Midbrain (tissue), 1 donor: ENCODE data around the gene AHI1.
A peak's percentile ranks its signal among the peaks of the same experiment; 100 is the strongest.

Experiments
- DNase-seq: peaks from one replicate; lab custom pipeline; 2025; lab: John Stamatoyannopoulos, UW

Gene AHI1

GRCh38 chr6:135497412-135498184, at the start of gene AHI1:
TSS of gene AHI1 (minus strand) at chr6:135497740. CDS start at chr6:135492237, 5,503 bp downstream.
- peak; percentile 93 for DNase-seq

- peak; percentile 9 for DNase-seq
Measured at GRCh38 chr6:135546680-135547418, 49.3 kb upstream of the AHI1 start.

- no peak for DNase-seq
Measured at GRCh38 chr6:135546206-135546605, 48.7 kb upstream of the AHI1 start.

DNA sequence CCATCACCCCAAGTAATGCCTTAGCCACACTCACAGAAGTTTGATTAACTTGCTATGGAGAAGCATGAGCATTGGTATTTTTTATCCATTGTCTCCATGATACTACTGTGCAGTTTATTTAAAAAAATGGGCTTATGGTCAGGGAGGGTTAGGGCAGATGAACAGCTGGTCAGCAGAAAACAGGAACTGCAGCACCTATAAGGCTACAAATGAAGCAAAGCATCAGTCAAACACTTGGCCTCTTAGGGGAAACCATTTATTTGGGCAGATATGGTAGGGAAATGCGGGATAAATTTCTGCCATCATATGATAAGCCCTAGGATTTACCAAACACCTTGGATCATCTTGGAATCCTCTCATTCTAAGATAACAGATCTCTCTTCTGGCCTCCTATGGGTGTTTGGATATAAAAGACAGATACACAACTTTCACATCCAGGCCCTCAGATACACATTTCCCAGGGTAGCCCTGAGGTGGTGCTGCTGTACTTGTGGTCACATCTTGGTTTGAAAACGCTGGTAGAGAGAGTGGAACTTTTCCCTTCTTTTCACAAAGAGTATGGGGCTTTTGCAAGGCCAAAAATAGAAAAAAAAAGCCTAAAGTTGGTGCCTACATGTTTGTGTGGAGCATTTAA, 42.8 kb upstream of the AHI1 start:
- DNase-seq = peak; percentile 1

- DNase-seq = no peak
Measured at GRCh38 chr6:135537741-135538301, 40.3 kb upstream of the AHI1 start.

DNA sequence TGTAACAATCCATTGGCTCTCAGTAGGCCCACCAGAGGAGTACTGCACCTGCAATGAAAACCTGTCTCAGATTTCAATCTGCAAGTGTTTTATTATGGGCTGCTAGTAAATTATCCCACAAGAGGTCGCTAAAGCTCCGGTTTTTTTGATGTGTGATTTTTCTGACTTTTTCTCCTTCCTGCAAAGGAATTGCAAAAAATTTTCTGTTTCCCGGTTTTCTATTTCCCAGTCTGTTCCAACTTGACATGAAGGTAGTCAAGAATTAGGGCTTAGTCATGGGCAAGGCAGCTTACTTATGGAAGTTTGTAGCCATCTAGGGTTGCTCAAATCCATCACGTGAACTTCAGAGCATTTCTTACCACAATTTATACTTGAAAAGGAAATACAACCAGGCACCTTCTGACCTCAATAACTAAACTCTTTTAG, 38.5 kb upstream of the AHI1 start:
- peak; percentile 62 for DNase-seq

DNA sequence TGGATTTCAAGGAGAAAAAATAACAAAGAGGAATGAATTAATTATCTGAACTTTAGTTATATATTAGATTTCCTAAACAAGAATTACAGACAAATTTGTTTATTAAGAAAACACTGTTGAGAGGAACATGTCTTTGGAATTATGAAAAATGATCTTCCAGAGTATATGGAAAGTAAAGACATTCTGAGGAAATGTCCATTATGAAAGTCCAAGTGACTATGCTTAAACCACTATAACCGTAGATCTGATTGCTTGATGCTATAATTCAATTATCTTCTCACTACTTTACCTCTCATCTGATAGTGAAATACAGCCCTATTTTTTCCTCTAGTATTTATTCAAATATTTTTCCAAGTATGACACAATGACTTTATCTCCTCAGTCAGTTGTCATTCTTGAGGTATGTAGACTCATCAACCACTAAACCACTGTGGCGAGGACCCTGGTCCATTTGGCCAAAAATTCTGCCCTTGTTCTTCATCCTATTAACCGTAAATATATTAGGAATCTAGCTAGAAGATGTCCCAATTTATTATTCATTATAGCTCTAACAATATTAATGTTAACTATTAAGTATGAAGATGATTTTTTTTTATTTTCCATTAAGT, 37.3 kb upstream of the AHI1 start:
- no peak for DNase-seq

DNA sequence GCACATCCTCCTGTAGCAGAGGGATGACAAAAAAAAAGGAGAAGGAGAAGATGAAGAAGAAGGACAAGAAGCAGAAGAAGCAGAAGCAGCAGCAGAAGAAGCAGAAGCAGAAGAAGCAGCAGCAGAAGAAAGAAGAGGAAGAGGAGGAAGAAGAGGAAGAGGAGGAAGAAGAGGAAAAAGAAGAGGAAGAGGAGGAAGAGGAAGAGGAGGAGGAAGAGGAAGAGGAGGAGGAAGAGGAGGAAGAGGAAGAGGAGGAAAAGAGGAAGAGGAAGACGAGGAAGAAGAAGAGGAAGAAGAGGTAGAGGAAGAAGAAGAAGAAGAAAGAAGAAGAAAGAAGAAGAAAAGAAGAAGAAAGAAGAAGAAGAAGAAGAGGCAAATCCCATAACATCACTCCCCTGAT, 35.0 kb upstream of the AHI1 start:
- no peak for DNase-seq

GRCh38 chr6:135531954-135532490, 34.5 kb upstream of the AHI1 start:
- DNase-seq = no peak

DNA sequence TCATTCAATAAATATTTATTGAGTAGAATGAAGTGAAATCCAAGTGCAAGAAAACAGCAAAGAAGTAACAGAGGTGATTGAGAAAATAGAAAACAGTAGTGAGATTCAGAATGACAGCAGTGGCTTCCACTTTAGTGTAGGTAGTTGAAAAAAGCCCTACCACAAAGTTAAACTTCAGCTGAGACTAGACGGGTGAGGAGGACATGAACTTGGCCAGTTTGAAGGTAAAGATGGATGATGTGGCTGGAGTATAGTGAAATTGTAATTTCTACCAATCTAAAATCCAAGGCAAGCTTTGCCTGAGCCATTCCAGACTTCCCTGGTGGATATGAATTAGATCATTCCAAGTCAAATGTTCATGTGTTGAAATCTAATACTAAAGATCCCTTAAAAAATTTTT, 32.6 kb upstream of the AHI1 start:
- no peak for DNase-seq

- DNase-seq = no peak
Measured at GRCh38 chr6:135527960-135528249, 30.4 kb upstream of the AHI1 start.

- no peak for DNase-seq
Measured at GRCh38 chr6:135527116-135527959, 29.8 kb upstream of the AHI1 start.

DNA sequence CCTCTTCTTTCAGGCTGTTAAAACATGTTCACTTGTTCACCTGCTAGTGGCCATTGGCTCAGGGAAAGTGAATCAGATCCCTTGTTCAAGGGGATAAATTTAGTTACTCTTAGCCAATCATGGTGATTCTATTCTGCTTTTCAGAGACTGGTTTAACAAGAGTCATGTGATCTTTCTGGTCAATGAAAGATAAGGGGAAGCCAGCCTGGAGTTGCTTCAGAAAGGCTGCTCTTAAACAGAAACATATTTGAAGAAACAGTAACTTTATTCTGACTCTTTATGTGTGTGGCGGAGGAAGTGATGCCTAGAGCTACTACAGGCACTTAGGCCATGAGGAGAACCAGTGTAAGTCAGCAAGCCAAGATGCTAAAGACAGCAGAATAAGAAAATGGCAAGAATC, 28.1 kb upstream of the AHI1 start:
- no peak for DNase-seq

DNA sequence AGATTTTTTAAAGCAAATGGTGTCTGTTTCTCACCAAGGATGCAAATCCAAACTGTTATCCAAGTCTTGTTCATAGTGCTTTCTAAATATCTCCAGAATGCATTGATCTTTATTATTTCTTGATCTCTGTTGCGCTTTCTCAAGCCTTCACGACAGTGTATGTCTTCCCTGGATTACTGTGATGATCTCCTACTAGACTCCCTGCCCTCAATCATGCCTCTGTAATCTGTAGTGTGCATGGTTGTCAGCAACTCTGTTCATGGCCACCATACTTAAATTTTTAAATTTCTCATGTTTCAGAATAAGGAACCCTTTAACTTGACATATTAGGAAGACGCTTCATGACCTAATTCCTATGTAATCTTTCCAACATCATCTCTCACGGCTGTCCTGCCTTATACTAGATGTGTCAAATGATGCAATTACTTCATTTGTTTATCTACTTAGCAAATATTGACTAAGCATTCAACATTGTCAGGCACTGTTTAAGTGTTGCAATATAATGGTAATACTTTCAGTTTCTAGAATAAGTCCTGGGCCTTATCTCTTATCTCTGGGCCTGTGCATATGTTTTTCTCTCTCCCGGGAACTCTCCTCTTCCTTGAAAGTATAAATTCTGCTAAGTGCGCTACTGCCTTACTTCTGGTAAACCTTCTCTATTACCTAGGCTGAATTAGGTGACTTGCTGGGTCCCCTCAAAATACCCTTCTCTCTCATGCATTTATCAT, 25.6 kb upstream of the AHI1 start:
- DNase-seq = no peak

DNA sequence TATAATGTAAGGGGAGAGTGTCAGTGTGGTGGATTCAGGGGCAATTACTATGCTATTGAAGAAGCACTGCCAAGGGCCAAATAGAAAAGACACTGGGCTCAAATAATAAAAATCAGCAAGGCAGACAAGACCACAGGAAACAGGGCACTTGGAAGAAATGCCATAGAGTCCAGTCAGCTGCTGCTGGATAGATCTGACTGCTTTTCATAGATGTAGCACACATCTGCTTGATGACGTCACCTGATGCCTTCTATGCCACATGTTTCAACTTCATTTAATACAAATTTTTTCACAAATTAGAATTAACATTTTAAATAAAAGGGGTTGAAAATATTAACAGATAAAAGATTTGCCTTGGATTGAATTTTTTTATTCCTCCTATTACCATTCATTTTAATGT, 23.9 kb upstream of the AHI1 start:
- no peak for DNase-seq

DNA sequence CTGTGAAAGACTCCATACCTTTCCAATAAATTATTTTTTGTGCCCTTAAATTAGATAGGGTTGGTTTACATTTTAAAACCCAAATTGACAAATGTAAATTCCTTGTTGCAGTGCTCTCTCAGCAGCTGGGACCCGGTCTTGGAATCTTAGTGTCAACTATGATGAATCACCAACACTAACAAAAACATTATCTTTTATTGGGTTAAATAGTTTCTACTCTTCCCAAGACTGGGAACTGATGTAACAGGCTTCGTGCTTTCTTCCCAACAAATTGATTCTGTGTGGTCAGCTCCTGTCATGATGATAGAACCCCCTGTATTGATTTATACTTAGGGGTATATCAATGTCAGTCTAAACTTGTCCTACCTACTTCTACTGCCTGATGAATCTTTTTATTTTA, 23.2 kb upstream of the AHI1 start:
- no peak for DNase-seq

DNA sequence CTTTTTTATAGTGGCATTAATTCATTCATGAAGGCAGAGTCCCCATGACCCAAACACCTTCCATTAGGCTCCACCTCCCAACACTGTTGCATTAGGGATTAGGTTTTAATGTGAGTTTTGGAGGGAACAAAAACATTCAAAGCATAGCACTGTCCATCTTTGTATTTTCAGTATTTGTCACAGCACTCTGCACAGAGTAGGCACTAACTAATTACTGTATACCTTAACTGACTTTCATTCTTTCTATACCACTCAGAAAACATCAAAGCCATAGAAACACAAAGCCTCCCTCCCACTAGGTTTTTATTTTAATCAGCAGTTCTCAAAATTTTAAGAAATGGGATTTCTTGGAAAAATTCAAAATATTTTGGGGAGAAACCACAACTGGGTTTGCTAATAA, 21.8 kb upstream of the AHI1 start:
- no peak for DNase-seq

- no peak for DNase-seq
Measured at GRCh38 chr6:135517527-135517926, 20.0 kb upstream of the AHI1 start.

GRCh38 chr6:135514706-135515105, 17.2 kb upstream of the AHI1 start:
- no peak for DNase-seq

DNA sequence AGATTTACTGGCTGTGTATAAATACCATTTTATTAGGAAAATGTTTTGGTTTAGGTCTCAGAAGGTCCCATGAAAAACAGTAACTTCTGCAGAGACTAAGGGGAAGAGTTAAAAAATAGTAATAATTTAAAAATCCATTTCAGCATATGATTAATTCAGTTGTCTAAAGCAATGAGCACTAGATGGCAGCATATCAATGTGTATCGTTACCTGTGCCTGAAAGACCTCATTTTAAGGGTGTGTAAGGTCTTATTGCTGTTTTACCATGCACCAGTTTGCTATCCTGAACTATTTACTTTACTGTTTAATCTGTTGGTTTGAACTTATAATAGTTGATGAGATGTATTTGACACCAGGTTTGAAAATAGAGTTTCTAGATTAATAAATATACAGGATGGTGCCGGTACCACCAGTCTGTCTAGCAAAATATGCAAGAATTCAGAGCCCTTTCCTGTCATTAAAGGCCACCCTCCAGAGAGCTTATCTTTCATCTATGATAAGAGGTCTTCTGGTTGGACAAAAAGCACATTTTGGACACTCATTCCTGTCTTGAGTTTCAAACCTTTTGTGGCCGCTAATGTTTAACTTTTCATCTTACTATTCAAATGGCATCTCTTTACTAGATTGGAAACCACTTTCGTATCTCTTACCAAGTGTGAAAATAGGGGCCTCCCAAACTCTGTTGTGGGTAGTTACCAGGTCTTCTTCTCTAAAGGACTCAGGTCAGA, 8.9 kb upstream of the AHI1 start:
- DNase-seq = peak; percentile 18
